HepG2 (cell line): ENCODE results near the gene YAP1. TPM values are rescaled to one million over a fixed set of nuclear protein-coding genes. Genes with fewer than 3 reads are reported as not detected.

Experiments
- ATAC-seq: fragments of 200-7000 bp; cut with Tn5 transposase; 3 replicates; pipeline ENCODE4 v1.9.1; 2020; ENCODE audit warnings: mild to moderate bottlenecking, moderate library complexity
- BruUV-seq: library from RNA; stranded (reverse); fragments of 400-500 nt; replicated peaks from 2 replicates; lab custom pipeline; 2021; lab: Mats Ljungman, UMichigan
- CTCF ChIA-PET: fragments of 300-600 bp; formaldehyde crosslinking; extraction: SDS; loops from one replicate; lab custom pipeline; 2021; ENCODE audit warnings: low total read pairs, inconsistent platforms, low intra/inter-chr PET ratio; lab: Yijun Ruan, JAX
- POLR2A ChIA-PET: fragments of 350-600 bp; sonication (Branson Sonifier 250); formaldehyde crosslinking; loops from one replicate; lab custom pipeline; 2020; ENCODE audit warnings: antibody characterized with exemption, inconsistent platforms; lab: Yijun Ruan, JAX
- DNase-seq: peaks from one replicate; pipeline ENCODE4 v3.0.0-alpha.2; 2015; ENCODE audit warnings: low spot score
- FAIRE-seq: peaks from 3 replicates; lab custom pipeline; 2011; peaks lifted over from hg19 to GRCh38; lab: Jason Lieb, UNC
- H2AFZ ChIP-seq: one replicate; pipeline ENCODE4 v1.6.1; 2011; ENCODE audit warnings: low read length, inconsistent platforms
- H3K27ac ChIP-seq: fragments of 300-600 bp; 3 replicates; pipeline ENCODE4 v1.8.0; 2011; ENCODE audit warnings: mixed run types, mild to moderate bottlenecking, mixed read lengths, low read length, inconsistent platforms; ENCODE audit not compliant: insufficient read depth; ENCODE audit errors: extremely low read length
- H3K27me3 ChIP-seq, 2 experiments: fragments of 200-600 bp in 1 of 2; 2 replicates in 1 of 2; 3 replicates in 1 of 2; pipeline versions ENCODE4 v1.6.0 to v1.8.0; 2011; ENCODE audit warnings: low read length in 2 of 2, mild to moderate bottlenecking in 2 of 2, moderate library complexity in 2 of 2, inconsistent platforms in 1 of 2; ENCODE audit not compliant: insufficient read depth in 2 of 2, control insufficient read depth in 1 of 2
- H3K36me3 ChIP-seq, 2 experiments: fragments of 200-600 bp in 1 of 2; replicated peaks in 1 of 2; 2 replicates in 1 of 2; 3 replicates in 1 of 2; pipeline versions ENCODE4 v1.5.1 to v1.8.0; 2011; ENCODE audit warnings: low read length in 2 of 2, inconsistent platforms in 1 of 2; ENCODE audit not compliant: insufficient read depth in 2 of 2, control insufficient read depth in 1 of 2
- H3K4me1 ChIP-seq: 2 replicates; pipeline ENCODE4 v1.5.1; 2012; ENCODE audit warnings: low read length, inconsistent platforms; ENCODE audit not compliant: insufficient read depth
- H3K4me2 ChIP-seq: 2 replicates; pipeline ENCODE4 v1.6.0; 2011; ENCODE audit warnings: low read depth, low read length, inconsistent platforms
- H3K4me3 ChIP-seq, 3 experiments: fragments of 200-600 bp in 1 of 3; sonication (generic), shearing (Covaris generic) in 1 of 3; replicated peaks in 1 of 3; 2 replicates each; pipeline ENCODE4 v1.5.1; 2011 to 2016; ENCODE audit warnings: low read length in 3 of 3, inconsistent platforms in 2 of 3, low read depth in 2 of 3, mild to moderate bottlenecking in 2 of 3, control low read depth in 1 of 3, mixed read lengths in 1 of 3; ENCODE audit not compliant: insufficient read depth in 1 of 3
- H3K79me2 ChIP-seq: one replicate; pipeline ENCODE4 v1.6.1; 2011; ENCODE audit warnings: low read length, inconsistent platforms; ENCODE audit not compliant: insufficient read depth
- H3K9ac ChIP-seq: 2 replicates; pipeline ENCODE4 v1.6.0; 2011; ENCODE audit warnings: mild to moderate bottlenecking, low read depth, low read length, inconsistent platforms; ENCODE audit not compliant: insufficient read depth
- H3K9me3 ChIP-seq: 2 replicates; pipeline ENCODE4 v1.5.1; 2012; ENCODE audit warnings: mild to moderate bottlenecking, low read length
- H4K20me1 ChIP-seq: 2 replicates; pipeline ENCODE4 v1.6.0; 2011; ENCODE audit warnings: inconsistent platforms, mild to moderate bottlenecking, low read length, moderate library complexity; ENCODE audit not compliant: insufficient read depth
- BATF2 ChIP-seq: sonication (generic); formaldehyde crosslinking; IDR thresholded peaks from 2 replicates; pipeline ENCODE4 v1.8.0; 2022; ENCODE audit warnings: mild to moderate bottlenecking, missing genetic modification reagents, moderate library complexity
- BORCS8-MEF2B ChIP-seq: sonication (generic); formaldehyde crosslinking; IDR thresholded peaks from 2 replicates; pipeline ENCODE4 v1.8.0; 2022; ENCODE audit warnings: mild to moderate bottlenecking, missing genetic modification reagents
- CBX1 ChIP-seq: IDR thresholded peaks from one replicate; pipeline ENCODE4 v1.6.1; 2016; ENCODE audit warnings: antibody characterized with exemption, low read depth
- CEBPG ChIP-seq: IDR thresholded peaks from 2 replicates; pipeline ENCODE4 v1.6.1; 2016
- ETV6 ChIP-seq: sonication (generic); formaldehyde crosslinking; conservative IDR thresholded peaks from 2 replicates; pipeline ENCODE4 v1.4.0; 2020; ENCODE audit warnings: missing genetic modification reagents
- FOXC1 ChIP-seq: sonication (generic); formaldehyde crosslinking; IDR thresholded peaks from 2 replicates; pipeline ENCODE4 v1.8.0; 2022; ENCODE audit warnings: mild to moderate bottlenecking, missing genetic modification reagents, borderline replicate concordance
- HOXA3 ChIP-seq: sonication (generic); formaldehyde crosslinking; IDR thresholded peaks from 2 replicates; pipeline ENCODE4 v1.5.0; 2020; ENCODE audit warnings: missing genetic modification reagents
- KAT2B ChIP-seq: fragments of 150-350 bp; IDR thresholded peaks from 2 replicates; pipeline ENCODE4 v1.6.1; 2014; ENCODE audit warnings: low read depth, low read length, borderline replicate concordance
- KDM1A ChIP-seq: IDR thresholded peaks from 2 replicates; pipeline ENCODE4 v1.6.1; 2016; ENCODE audit warnings: missing compliant biosample characterization
- PATZ1 ChIP-seq: sonication (generic); formaldehyde crosslinking; IDR thresholded peaks from 2 replicates; pipeline ENCODE4 v1.4.0; 2020; ENCODE audit warnings: missing genetic modification reagents
- PAXIP1 ChIP-seq: sonication (generic); formaldehyde crosslinking; conservative IDR thresholded peaks from 2 replicates; pipeline ENCODE4 v1.4.0; 2020; ENCODE audit warnings: mild to moderate bottlenecking, missing genetic modification reagents, moderate library complexity
- POGK ChIP-seq: sonication (generic); formaldehyde crosslinking; conservative IDR thresholded peaks from 2 replicates; pipeline ENCODE4 v1.8.0; 2022; ENCODE audit warnings: mild to moderate bottlenecking, moderate library complexity, missing genetic modification reagents
- POLR2A ChIP-seq, 2 experiments: IDR thresholded peaks; 2 replicates each; pipeline ENCODE4 v1.6.1; 2011; ENCODE audit warnings: low read depth in 2 of 2, low read length in 2 of 2, mild to moderate bottlenecking in 1 of 2, moderate library complexity in 1 of 2; ENCODE audit not compliant: insufficient read depth in 1 of 2
- POLR2AphosphoS5 ChIP-seq: IDR thresholded peaks from 2 replicates; pipeline ENCODE4 v1.6.1; 2012; ENCODE audit warnings: low read depth, low read length
- RCOR2 ChIP-seq: IDR thresholded peaks from 2 replicates; pipeline ENCODE4 v1.6.1; 2016; ENCODE audit warnings: missing biosample characterization, missing genetic modification reagents
- SP140L ChIP-seq: sonication (generic); formaldehyde crosslinking; IDR thresholded peaks from 2 replicates; pipeline ENCODE4 v1.4.0; 2020; ENCODE audit warnings: missing genetic modification reagents, borderline replicate concordance
- ZMAT5 ChIP-seq: sonication (generic); formaldehyde crosslinking; IDR thresholded peaks from 2 replicates; pipeline ENCODE4 v1.5.0; 2020; ENCODE audit warnings: mild to moderate bottlenecking, low read depth, missing genetic modification reagents, borderline replicate concordance
- ZNF737 ChIP-seq: sonication (generic); formaldehyde crosslinking; IDR thresholded peaks from 2 replicates; pipeline ENCODE4 v1.5.0; 2020; ENCODE audit warnings: missing genetic modification reagents, mild to moderate bottlenecking, borderline replicate concordance
- in situ Hi-C: cut with HindIII; loops from 2 replicates; pipeline ENCODE4 v1.10.0; 2017; ENCODE audit warnings: low pct_unique_long_range_greater_than_20kb; ENCODE audit not compliant: extremely low pct_ligation_motif_present
- intact Hi-C: fragments of 100-400 bp; cut with micrococcal nuclease; formaldehyde crosslinking; loops from one replicate; pipeline ENCODE4 v1.10.0; 2022; ENCODE audit not compliant: unreplicated experiment
- polyA plus RNA-seq, 8 experiments: library from polyadenylated mRNA; depleted of rRNA in 3 of 8; stranded (reverse) in 7 of 8; unstranded in 1 of 8; fragments of >200 nt; fragmentation: Illumina TruSeq in 4 of 8; extraction: Trizol in 4 of 8; gene quantifications; 2 replicates each; pipeline versions ENCODE4 v1.2.1 to v1.2.3, GENCODE V29; 2011 to 2016; ENCODE audit warnings: low read depth in 4 of 8, missing spikeins in 1 of 8, mixed read lengths in 1 of 8; ENCODE audit not compliant: insufficient read depth in 1 of 8
- total RNA-seq, 5 experiments: library from RNA; depleted of rRNA; stranded (reverse); fragments of >200 nt; fragmentation: Illumina TruSeq; extraction: Trizol; gene quantifications; 2 replicates each; pipeline ENCODE4 v1.2.3, GENCODE V29; 2016; ENCODE audit warnings: low read depth in 1 of 5

Gene YAP1
- total and polyA plus RNA-seq, 2 of the 13 experiments (the other 11 are each of a cell fraction or from before 2014, with no cell fraction given): 59.5 to 91.0 TPM

GRCh38 chr11:102115557-102115956 lies 5.3 kb downstream of the YAP1 start:
- peak overlapping the region; percentile 91 for H3K4me2 ChIP-seq
- intact Hi-C loops: loop anchor here (5.0 to 10.0 kb wide), 4 partner anchors 37 to 489 kb away; partner anchors contain the start of genes ANGPTL5 and CEP126
- no TSS peak for BruUV-seq
- H3K9me3 ChIP-seq: no peaks in the 10 kb centered on the region
- peaks cover 67% of the 10 kb centered on the region for H3K4me1 ChIP-seq
- in situ Hi-C loops: no loop called here
- peaks cover 15% of the 10 kb centered on the region for H4K20me1 ChIP-seq
- H3K4me3 ChIP-seq: peak overlapping the region; percentile 32 to 88 (median 39); a peak in 4 of 6 replicates
- H3K9ac ChIP-seq: 0 out of 2 replicates have a peak overlapping the region, but pooled peaks have one; percentile 29
- DNase-seq (peak; percentile 96), ATAC-seq (peak; percentile 78), FAIRE-seq (peak; percentile 90)
- peaks cover 90% of the 10 kb centered on the region for H3K79me2 ChIP-seq
- no peaks in the 10 kb centered on the region; a peak in 1 of 5 replicates for H3K27me3 ChIP-seq
- H2AFZ ChIP-seq: no peak overlapping the region
- H3K27ac ChIP-seq: peak overlapping the region; percentile 70
- ChIA-PET POLR2A (interaction anchor here (0.7 to 2.2 kb wide), 6 partner anchors 30 to 164 kb away, joined by 3 to 9 read pairs (median 4); no protein-coding TSS in a partner anchor), CTCF (no interaction called here)
- H3K36me3 ChIP-seq: peaks cover 0 to 10% of the 10 kb centered on the region in 2 experiments; a peak in 2 of 5 replicates
- TF ChIP-seq ZMAT5: no peak
- TF ChIP-seq KAT2B: no peak
- 0 out of 2 replicates have a peak, but pooled peaks have one; percentile 4 for TF ChIP-seq CEBPG (CRISPR knock-in tag)
- TF ChIP-seq POLR2AphosphoS5: peak; percentile 51
- peak; percentile 53 for TF ChIP-seq PAXIP1 (CRISPR knock-in tag)
- no peak for TF ChIP-seq ETV6 (CRISPR knock-in tag)
- TF ChIP-seq PATZ1 (CRISPR knock-in tag): no peak; the same call in 1 of the 2 replicates
- no peak for TF ChIP-seq FOXC1 (CRISPR knock-in tag)
- TF ChIP-seq POLR2A (IDR thresholded peaks at IDR 0.05; ENCODE audit: insufficient read depth in 1 of 2, low read depth in 2 of 2, low read length in 2 of 2): peak in 1 of 2 experiments; percentile 16; a peak in 2 of 4 replicates
- no peak for TF ChIP-seq KDM1A (CRISPR knock-in tag)
- no peak for TF ChIP-seq HOXA3 (CRISPR knock-in tag)
- TF ChIP-seq CBX1: no peak
- 0 out of 2 replicates have a peak, but pooled peaks have one; percentile 27 for TF ChIP-seq RCOR2 (CRISPR knock-in tag)
- TF ChIP-seq BATF2: no peak
- no peak for TF ChIP-seq ZNF737 (CRISPR knock-in tag)
- no peak for TF ChIP-seq SP140L (CRISPR knock-in tag)
- no peak for TF ChIP-seq BORCS8-MEF2B (CRISPR knock-in tag)
- TF ChIP-seq POGK (CRISPR knock-in tag): no peak
